ENCODE measurements around the gene SLC39A5. TPM values are rescaled to one million over a fixed set of nuclear protein-coding genes. Genes with fewer than 3 reads are reported as not detected.
"Not testable (repeated sequence)": the region's sequence is repeated elsewhere in the genome, so short reads cannot be mapped to it uniquely, and the experiment has no call there.

SLC39A5 gene
- total RNA-seq, 4 donors from 2014 or later = not detected

- no peak for TF ChIP-seq CTCF (IDR thresholded peaks at IDR 0.05)
- TF ChIP-seq POLR2A (IDR thresholded peaks at IDR 0.05; ENCODE audit: low read depth) = no peak
- TF ChIP-seq POLR2AphosphoS5 (IDR thresholded peaks at IDR 0.05) = no peak
- TF ChIP-seq EP300 (IDR thresholded peaks at IDR 0.05) = no peak
- intact Hi-C loops (cut with DNase I) = no loop called here
- H3K4me3 ChIP-seq = no peak overlapping the region
- DNase-seq (ENCODE audit: extremely low spot score) = no peak
- no peaks in the 10 kb centered on the region for H3K9me3 ChIP-seq
- H3K4me1 ChIP-seq = no peaks in the 10 kb centered on the region
- H3K36me3 ChIP-seq = peaks cover 92 to 100% (median 100%) of the 10 kb centered on the region in 4 donors
- H3K27me3 ChIP-seq = no peaks in the 10 kb centered on the region
- 92% methylated on average over 3 of the region's 3 CpGs for WGBS
- no peak overlapping the region for H3K27ac ChIP-seq (replicated peaks in 1 of 4)
Observed at GRCh38 chr12:56278905-56279304, 49.1 kb downstream of the SLC39A5 start.

- Histone ChIP-seq H3K27me3 (no peaks in the 10 kb centered on the region), H3K9me3 (no peaks in the 10 kb centered on the region), H3K4me1 (peaks cover under 1 to 4% (median 2%) of the 10 kb centered on the region in 4 donors), H3K36me3 (peaks cover 90 to 100% (median 100%) of the 10 kb centered on the region in 4 donors), H3K4me3 (no peak overlapping the region), H3K27ac (replicated peaks in 1 of 4) (no peak overlapping the region)
- DNase-seq (ENCODE audit: extremely low spot score) = no peak
- intact Hi-C loops (cut with DNase I) = no loop called here
- TF ChIP-seq EP300 (IDR thresholded peaks at IDR 0.05) (no peak), POLR2AphosphoS5 (IDR thresholded peaks at IDR 0.05) (no peak), CTCF (IDR thresholded peaks at IDR 0.05) (no peak), POLR2A (IDR thresholded peaks at IDR 0.05; ENCODE audit: low read depth) (no peak)
Observed at GRCh38 chr12:56280849-56281248, 51.0 kb downstream of the SLC39A5 start.

- no peaks in the 10 kb centered on the region for H3K27me3 ChIP-seq
- no peak overlapping the region for H3K4me3 ChIP-seq
- intact Hi-C loops (cut with DNase I) = no loop called here
- H3K27ac ChIP-seq (replicated peaks in 1 of 4) = no peak overlapping the region
- peaks cover 80 to 100% (median 92%) of the 10 kb centered on the region in 4 donors for H3K36me3 ChIP-seq
- WGBS = 68% methylated on average over 6 of the region's 6 CpGs
- H3K9me3 ChIP-seq = no peaks in the 10 kb centered on the region
- no peak for DNase-seq (ENCODE audit: extremely low spot score)
- peaks cover 10 to 15% (median 14%) of the 10 kb centered on the region in 4 donors for H3K4me1 ChIP-seq
- TF ChIP-seq POLR2A (IDR thresholded peaks at IDR 0.05; ENCODE audit: low read depth) = no peak
- TF ChIP-seq POLR2AphosphoS5 (IDR thresholded peaks at IDR 0.05) = no peak
- no peak for TF ChIP-seq EP300 (IDR thresholded peaks at IDR 0.05)
- TF ChIP-seq CTCF (IDR thresholded peaks at IDR 0.05) = no peak
Observed at GRCh38 chr12:56282030-56282429, 52.2 kb downstream of the SLC39A5 start.

- Histone ChIP-seq H3K27me3 (no peaks in the 10 kb centered on the region), H3K36me3 (peaks cover 78 to 94% (median 86%) of the 10 kb centered on the region in 4 donors), H3K27ac (replicated peaks in 1 of 4) (no peak overlapping the region), H3K4me1 (peaks cover 11 to 21% (median 17%) of the 10 kb centered on the region in 4 donors), H3K9me3 (no peaks in the 10 kb centered on the region), H3K4me3 (no peak overlapping the region)
- DNase-seq (ENCODE audit: extremely low spot score) = no peak
- intact Hi-C loops (cut with DNase I) = no loop called here
- TF ChIP-seq POLR2A (IDR thresholded peaks at IDR 0.05; ENCODE audit: low read depth) = no peak
- TF ChIP-seq POLR2AphosphoS5 (IDR thresholded peaks at IDR 0.05) = no peak
- no peak for TF ChIP-seq CTCF (IDR thresholded peaks at IDR 0.05)
- TF ChIP-seq EP300 (IDR thresholded peaks at IDR 0.05) = no peak
- WGBS = 93% methylated on average over 2 of the region's 2 CpGs
Observed at GRCh38 chr12:56282579-56282978, 52.7 kb downstream of the SLC39A5 start.

- Histone ChIP-seq H3K36me3 (peaks cover 63 to 87% (median 69%) of the 10 kb centered on the region in 4 donors), H3K4me1 (peaks cover 14 to 21% (median 18%) of the 10 kb centered on the region in 4 donors)
- intact Hi-C loops (cut with DNase I); H3K27me3 ChIP-seq; H3K9me3 ChIP-seq; DNase-seq (ENCODE audit: extremely low spot score); H3K4me3 ChIP-seq; H3K27ac ChIP-seq (replicated peaks in 1 of 4): not testable (repeated sequence)
- WGBS = 90% methylated on average over 5 of the region's 5 CpGs
Observed at GRCh38 chr12:56284263-56284662, 54.4 kb downstream of the SLC39A5 start.
